Lower lobe of right lung (tissue), 2 donors: ENCODE data around the gene YTHDC2. TPM values are rescaled to one million over a fixed set of nuclear protein-coding genes. Genes with fewer than 3 reads are reported as not detected.
A peak's percentile ranks its signal among the peaks of the same experiment; 100 is the strongest.

Experiments used
- ATAC-seq, 2 donors: fragments of 200-7000 bp; cut with Tn5 transposase; one replicate each; pipeline ENCODE4 v1.9.1; 2020 to 2022; ENCODE audit warnings: mild to moderate bottlenecking in 2 of 2, moderate library complexity in 2 of 2
- DNase-seq: peaks from one replicate; pipeline ENCODE4 v3.0.0-alpha.2; 2020
- H3K27ac ChIP-seq: fragments of 200-600 bp; one replicate; pipeline ENCODE4 v1.8.0; 2022
- H3K27me3 ChIP-seq: fragments of 200-600 bp; one replicate; pipeline ENCODE4 v1.8.0; 2022; ENCODE audit warnings: low read depth
- H3K36me3 ChIP-seq: fragments of 200-600 bp; one replicate; pipeline ENCODE4 v1.8.0; 2022; ENCODE audit warnings: mild to moderate bottlenecking
- H3K4me1 ChIP-seq: fragments of 200-600 bp; one replicate; pipeline ENCODE4 v1.8.0; 2022
- H3K4me3 ChIP-seq: fragments of 200-600 bp; one replicate; pipeline ENCODE4 v1.8.0; 2022; ENCODE audit warnings: mild to moderate bottlenecking
- H3K9me3 ChIP-seq: fragments of 200-600 bp; one replicate; pipeline ENCODE4 v1.8.0; 2022
- intact Hi-C: fragments of 100-400 bp; cut with DNase I; formaldehyde crosslinking; loops from one replicate; pipeline ENCODE4 v1.11.0; 2022
- total RNA-seq: library from RNA; stranded (reverse); fragmentation: NEBNext Ultra II Directional; extraction: Animal tissue kit (Norgen Biotek cat#: 25700); gene quantifications from one replicate; pipeline ENCODE4 v1.2.1, GENCODE V29; 2021
- TF ChIP-seq, protein P1 (sequence below): fragments of 200-600 bp; IDR thresholded peaks from one replicate; pipeline ENCODE4 v1.8.0; 2022; ENCODE audit warnings: antibody characterized with exemption, mild to moderate bottlenecking
- donor health status: DM: no; HTN: yes; CAD: no; lungs with severe emphysema.

YTHDC2 gene
- total RNA-seq, 1 donor from 2014 or later, result 21.1 TPM

DNA sequence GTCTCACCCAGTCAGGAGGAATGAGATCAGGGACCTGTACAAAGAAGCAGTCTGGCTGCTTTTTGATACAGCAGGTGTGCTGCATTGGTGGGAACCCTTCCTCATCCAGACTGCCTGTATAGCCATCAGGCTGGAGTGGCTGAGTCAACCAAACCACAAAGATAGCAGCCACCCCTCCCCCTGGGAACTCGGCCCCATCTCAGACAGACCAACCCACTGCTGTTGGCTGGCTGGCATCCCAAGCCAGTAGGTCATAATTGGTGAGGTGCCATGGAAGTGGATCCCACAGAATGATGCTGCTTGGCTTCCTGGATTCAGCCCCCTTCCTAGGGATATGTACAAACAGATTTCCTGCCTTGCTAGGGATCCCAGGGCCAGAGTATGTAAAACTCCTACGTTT is 60.9 kb downstream of the YTHDC2 start:
- no peak overlapping the region for H3K4me3 ChIP-seq
- H3K27ac ChIP-seq, result no peak overlapping the region
- peak; percentile 16 to 35 for ATAC-seq
- intact Hi-C loops, result no loop called here
- H3K9me3 ChIP-seq, result peaks cover 3% of the 10 kb centered on the region
- no peaks in the 10 kb centered on the region for H3K4me1 ChIP-seq
- H3K36me3 ChIP-seq, result peaks cover 43% of the 10 kb centered on the region
- H3K27me3 ChIP-seq, result no peaks in the 10 kb centered on the region
- TF ChIP-seq, protein P1, sequence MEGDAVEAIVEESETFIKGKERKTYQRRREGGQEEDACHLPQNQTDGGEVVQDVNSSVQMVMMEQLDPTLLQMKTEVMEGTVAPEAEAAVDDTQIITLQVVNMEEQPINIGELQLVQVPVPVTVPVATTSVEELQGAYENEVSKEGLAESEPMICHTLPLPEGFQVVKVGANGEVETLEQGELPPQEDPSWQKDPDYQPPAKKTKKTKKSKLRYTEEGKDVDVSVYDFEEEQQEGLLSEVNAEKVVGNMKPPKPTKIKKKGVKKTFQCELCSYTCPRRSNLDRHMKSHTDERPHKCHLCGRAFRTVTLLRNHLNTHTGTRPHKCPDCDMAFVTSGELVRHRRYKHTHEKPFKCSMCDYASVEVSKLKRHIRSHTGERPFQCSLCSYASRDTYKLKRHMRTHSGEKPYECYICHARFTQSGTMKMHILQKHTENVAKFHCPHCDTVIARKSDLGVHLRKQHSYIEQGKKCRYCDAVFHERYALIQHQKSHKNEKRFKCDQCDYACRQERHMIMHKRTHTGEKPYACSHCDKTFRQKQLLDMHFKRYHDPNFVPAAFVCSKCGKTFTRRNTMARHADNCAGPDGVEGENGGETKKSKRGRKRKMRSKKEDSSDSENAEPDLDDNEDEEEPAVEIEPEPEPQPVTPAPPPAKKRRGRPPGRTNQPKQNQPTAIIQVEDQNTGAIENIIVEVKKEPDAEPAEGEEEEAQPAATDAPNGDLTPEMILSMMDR, result no peak
- DNase-seq, result no peak

GRCh38 chr5:113575074-113575473 is 61.6 kb downstream of the YTHDC2 start:
- TF ChIP-seq, protein P1, result no peak
- H3K36me3 ChIP-seq, result peaks cover 46% of the 10 kb centered on the region
- peaks cover 3% of the 10 kb centered on the region for H3K9me3 ChIP-seq
- no peaks in the 10 kb centered on the region for H3K27me3 ChIP-seq
- DNase-seq, result no peak
- H3K4me1 ChIP-seq, result no peaks in the 10 kb centered on the region
- no peak for ATAC-seq
- no peak overlapping the region for H3K27ac ChIP-seq
- intact Hi-C loops, result no loop called here
- no peak overlapping the region for H3K4me3 ChIP-seq

- no peak overlapping the region for H3K27ac ChIP-seq
- TF ChIP-seq, protein P1, result no peak
- no peaks in the 10 kb centered on the region for H3K4me1 ChIP-seq
- intact Hi-C loops, result no loop called here
- no peaks in the 10 kb centered on the region for H3K9me3 ChIP-seq
- H3K36me3 ChIP-seq, result peaks cover 53% of the 10 kb centered on the region
- no peak for DNase-seq
- no peaks in the 10 kb centered on the region for H3K27me3 ChIP-seq
- H3K4me3 ChIP-seq, result no peak overlapping the region
- no peak for ATAC-seq
Observed at GRCh38 chr5:113578091-113578490, 64.6 kb downstream of the YTHDC2 start.

- no peaks in the 10 kb centered on the region for H3K9me3 ChIP-seq
- H3K36me3 ChIP-seq, result peaks cover 54% of the 10 kb centered on the region
- no peak overlapping the region for H3K27ac ChIP-seq
- no peak for DNase-seq
- H3K27me3 ChIP-seq, result no peaks in the 10 kb centered on the region
- ATAC-seq, result no peak
- TF ChIP-seq, protein P1, result no peak
- intact Hi-C loops, result no loop called here
- H3K4me1 ChIP-seq, result no peaks in the 10 kb centered on the region
- H3K4me3 ChIP-seq, result no peak overlapping the region
Observed at GRCh38 chr5:113581388-113581787, 67.9 kb downstream of the YTHDC2 start.

DNA sequence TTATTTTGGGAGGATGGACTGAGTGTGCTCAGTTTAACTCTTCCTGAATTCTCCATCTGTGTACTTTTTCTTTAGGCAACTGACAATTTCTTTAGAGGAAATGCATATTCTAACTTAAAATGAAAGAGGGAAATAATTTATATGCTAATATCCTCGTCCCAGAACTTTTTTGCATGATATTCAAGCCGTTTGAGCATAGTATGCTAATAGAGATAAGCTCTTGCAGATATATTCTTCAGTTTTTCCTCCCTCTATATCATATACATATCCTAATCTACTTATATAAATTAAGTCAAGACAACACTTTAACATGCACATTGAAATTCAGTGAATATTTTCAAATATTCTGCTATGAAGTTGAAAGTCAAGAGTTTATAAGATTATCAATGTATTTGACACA is 84.7 kb downstream of the YTHDC2 start:
- DNase-seq (no peak), ATAC-seq (no peak)
- no peaks in the 10 kb centered on the region for H3K27me3 ChIP-seq
- H3K4me3 ChIP-seq, result no peak overlapping the region
- no peak overlapping the region for H3K27ac ChIP-seq
- no peaks in the 10 kb centered on the region for H3K9me3 ChIP-seq
- H3K4me1 ChIP-seq, result no peaks in the 10 kb centered on the region
- TF ChIP-seq, protein P1, result no peak
- H3K36me3 ChIP-seq, result peaks cover 18% of the 10 kb centered on the region
- intact Hi-C loops, result no loop called here

GRCh38 chr5:113598926-113599325 is 85.4 kb downstream of the YTHDC2 start:
- peaks cover 11% of the 10 kb centered on the region for H3K36me3 ChIP-seq
- no peaks in the 10 kb centered on the region for H3K4me1 ChIP-seq
- DNase-seq (no peak), ATAC-seq (no peak)
- TF ChIP-seq, protein P1, result no peak
- no peaks in the 10 kb centered on the region for H3K9me3 ChIP-seq
- no peak overlapping the region for H3K27ac ChIP-seq
- no peaks in the 10 kb centered on the region for H3K27me3 ChIP-seq
- no peak overlapping the region for H3K4me3 ChIP-seq
- intact Hi-C loops, result no loop called here
